Body of pancreas (tissue), 4 donors: ENCODE data around the gene SSR4.
"Not testable (repeated sequence)": the region's sequence is repeated elsewhere in the genome, so short reads cannot be mapped to it uniquely, and the experiment has no call there.

Experiments
- POLR2A ChIP-seq, 3 donors: fragments of 450-650 bp; IDR thresholded peaks; one replicate each; pipeline ENCODE4 v1.6.1; 2016; ENCODE audit warnings: antibody characterized with exemption in 3 of 3, mild to moderate bottlenecking in 2 of 3
- TF ChIP-seq, protein P1 (sequence below), 7 experiments: fragments of 450-650 bp in 4 of 7; fragments of 200-600 bp in 3 of 7; sonication (generic) in 3 of 7; IDR thresholded peaks; one replicate each; pipeline ENCODE4 v1.5.1; 2016 to 2019; ENCODE audit warnings: antibody characterized with exemption in 7 of 7

DNA sequence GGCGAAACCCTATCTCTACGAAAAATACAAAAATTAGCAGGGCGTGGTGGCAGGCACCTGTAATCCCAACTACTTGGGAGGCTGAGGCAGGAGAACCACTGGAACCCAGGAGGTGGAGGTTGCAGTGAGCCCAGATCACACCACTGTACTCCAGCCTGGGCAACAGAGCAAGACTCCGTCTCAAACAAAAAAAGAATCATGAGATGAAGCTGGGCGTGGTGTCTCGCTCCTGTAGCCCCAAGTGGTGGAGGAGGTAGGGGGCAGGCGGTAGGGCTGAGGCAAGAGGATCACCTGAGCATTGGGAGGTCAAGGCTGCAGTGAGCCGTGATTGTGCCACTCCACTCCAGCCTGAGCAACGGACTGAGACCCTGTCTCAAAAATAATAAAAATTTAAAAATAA is 23.6 kb downstream of the SSR4 start:
- TF ChIP-seq, protein P1, sequence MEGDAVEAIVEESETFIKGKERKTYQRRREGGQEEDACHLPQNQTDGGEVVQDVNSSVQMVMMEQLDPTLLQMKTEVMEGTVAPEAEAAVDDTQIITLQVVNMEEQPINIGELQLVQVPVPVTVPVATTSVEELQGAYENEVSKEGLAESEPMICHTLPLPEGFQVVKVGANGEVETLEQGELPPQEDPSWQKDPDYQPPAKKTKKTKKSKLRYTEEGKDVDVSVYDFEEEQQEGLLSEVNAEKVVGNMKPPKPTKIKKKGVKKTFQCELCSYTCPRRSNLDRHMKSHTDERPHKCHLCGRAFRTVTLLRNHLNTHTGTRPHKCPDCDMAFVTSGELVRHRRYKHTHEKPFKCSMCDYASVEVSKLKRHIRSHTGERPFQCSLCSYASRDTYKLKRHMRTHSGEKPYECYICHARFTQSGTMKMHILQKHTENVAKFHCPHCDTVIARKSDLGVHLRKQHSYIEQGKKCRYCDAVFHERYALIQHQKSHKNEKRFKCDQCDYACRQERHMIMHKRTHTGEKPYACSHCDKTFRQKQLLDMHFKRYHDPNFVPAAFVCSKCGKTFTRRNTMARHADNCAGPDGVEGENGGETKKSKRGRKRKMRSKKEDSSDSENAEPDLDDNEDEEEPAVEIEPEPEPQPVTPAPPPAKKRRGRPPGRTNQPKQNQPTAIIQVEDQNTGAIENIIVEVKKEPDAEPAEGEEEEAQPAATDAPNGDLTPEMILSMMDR (IDR thresholded peaks at IDR 0.05) = not testable (repeated sequence)
- not testable (repeated sequence) for TF ChIP-seq POLR2A (IDR thresholded peaks at IDR 0.05)
